HepG2 (cell line): ENCODE data around the gene EMILIN3.

ENCODE experiments used
- ETV6 ChIP-seq: sonication (generic); formaldehyde crosslinking; conservative IDR thresholded peaks from 2 replicates; pipeline ENCODE4 v1.4.0; 2020; ENCODE audit warnings: missing genetic modification reagents
- HNF4A ChIP-seq: sonication (generic); formaldehyde crosslinking; IDR thresholded peaks from 2 replicates; pipeline ENCODE4 v1.4.0; 2020; ENCODE audit warnings: missing genetic modification reagents
- JUNB ChIP-seq: sonication (generic); formaldehyde crosslinking; IDR thresholded peaks from 2 replicates; pipeline ENCODE4 v1.8.0; 2022; ENCODE audit warnings: missing genetic modification reagents, mild to moderate bottlenecking, borderline replicate concordance
- KAT7 ChIP-seq: IDR thresholded peaks from 2 replicates; pipeline ENCODE4 v1.6.1; 2018; ENCODE audit warnings: borderline replicate concordance, missing compliant biosample characterization
- KLF13 ChIP-seq: sonication (generic); formaldehyde crosslinking; IDR thresholded peaks from 2 replicates; pipeline ENCODE4 v1.4.0; 2020; ENCODE audit warnings: mild to moderate bottlenecking, missing genetic modification reagents
- KLF6 ChIP-seq: IDR thresholded peaks from 2 replicates; pipeline ENCODE4 v1.8.0; 2016; ENCODE audit warnings: missing biosample characterization, missing genetic modification reagents
- PHF8 ChIP-seq: sonication (generic); formaldehyde crosslinking; IDR thresholded peaks from 2 replicates; pipeline ENCODE4 v1.5.0; 2020; ENCODE audit warnings: missing genetic modification reagents
- SP2 ChIP-seq: sonication (generic); formaldehyde crosslinking; IDR thresholded peaks from 2 replicates; pipeline ENCODE4 v1.5.1; 2020; ENCODE audit warnings: mild to moderate bottlenecking, missing genetic modification reagents
- ZNF562 ChIP-seq: sonication (generic); formaldehyde crosslinking; IDR thresholded peaks from 2 replicates; pipeline ENCODE4 v1.8.0; 2022; ENCODE audit warnings: missing genetic modification reagents, borderline replicate concordance
- ZNF710 ChIP-seq: sonication (generic); formaldehyde crosslinking; IDR thresholded peaks from 2 replicates; pipeline ENCODE4 v1.5.0; 2020; ENCODE audit warnings: mild to moderate bottlenecking, missing genetic modification reagents, borderline replicate concordance
- ZUFSP ChIP-seq: sonication (generic); formaldehyde crosslinking; IDR thresholded peaks from 2 replicates; pipeline ENCODE4 v1.9.0; 2021; ENCODE audit warnings: missing genetic modification reagents, mild to moderate bottlenecking, borderline replicate concordance
- TF ChIP-seq, protein P1 (sequence below): sonication (generic); formaldehyde crosslinking; IDR thresholded peaks from 2 replicates; pipeline ENCODE4 v1.4.0; 2020; ENCODE audit warnings: missing genetic modification reagents

GRCh38 chr20:41367956-41368355 is 1.3 kb upstream of the EMILIN3 start:
- TF ChIP-seq PHF8 (CRISPR knock-in tag) (no peak), ZNF562 (CRISPR knock-in tag) (no peak), KLF6 (CRISPR knock-in tag) (no peak), ZNF710 (CRISPR knock-in tag) (no peak), KAT7 (CRISPR knock-in tag) (no peak), KLF13 (no peak), ETV6 (CRISPR knock-in tag) (no peak), SP2 (CRISPR knock-in tag) (no peak), ZUFSP (CRISPR knock-in tag) (no peak), HNF4A (CRISPR knock-in tag) (no peak), JUNB (CRISPR knock-in tag) (no peak)
- TF ChIP-seq, protein P1, sequence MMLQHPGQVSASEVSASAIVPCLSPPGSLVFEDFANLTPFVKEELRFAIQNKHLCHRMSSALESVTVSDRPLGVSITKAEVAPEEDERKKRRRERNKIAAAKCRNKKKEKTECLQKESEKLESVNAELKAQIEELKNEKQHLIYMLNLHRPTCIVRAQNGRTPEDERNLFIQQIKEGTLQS (CRISPR knock-in tag), result no peak
